ENCODE results near the gene CEBPZOS.
"Not testable (repeated sequence)": the region's sequence is repeated elsewhere in the genome, so short reads cannot be mapped to it uniquely, and the experiment has no call there.

The CEBPZOS gene

DNA sequence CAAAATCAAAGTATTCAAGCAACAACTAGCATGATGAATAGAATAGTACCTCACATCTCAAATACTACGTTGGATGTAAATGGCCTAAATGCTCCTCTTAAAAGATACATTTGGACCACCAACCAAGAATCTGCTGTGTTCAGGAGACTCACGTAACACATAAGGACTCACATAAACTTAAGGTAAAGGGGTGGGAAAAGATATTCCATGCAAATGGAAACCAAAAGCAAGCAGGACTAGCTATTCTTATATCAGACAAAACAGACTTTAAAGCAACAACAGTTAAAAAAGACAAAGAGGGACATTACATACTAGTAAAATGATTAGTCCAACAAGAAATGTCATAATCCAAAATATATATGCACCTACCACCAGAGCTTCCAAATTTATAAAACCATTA lies 10.5 kb downstream of the CEBPZOS start:
- H3K27me3 ChIP-seq (ENCODE audit: insufficient read depth, low read length); H3K14ac ChIP-seq (ENCODE audit: low read length); H2BK12ac ChIP-seq (ENCODE audit: low read length); DNase-seq; H4K91ac ChIP-seq (ENCODE audit: low read depth, low read length); H3K9me3 ChIP-seq (ENCODE audit: insufficient read depth, low read depth, low read length); H3K4me3 ChIP-seq (ENCODE audit: low read depth, low read length); H3K27ac ChIP-seq (ENCODE audit: low read depth, low read length); H3K23ac ChIP-seq (ENCODE audit: low read length); H4K12ac ChIP-seq (ENCODE audit: low read depth, low read length); H2BK120ac ChIP-seq (ENCODE audit: insufficient read depth, low read length, poor library complexity); H3K18ac ChIP-seq (ENCODE audit: low read length); H3K79me1 ChIP-seq (ENCODE audit: low read length); H3K4ac ChIP-seq (ENCODE audit: low read depth, low read length); H2BK5ac ChIP-seq (ENCODE audit: low read depth, low read length, poor library complexity); H3K79me2 ChIP-seq (ENCODE audit: control insufficient read depth, insufficient read depth, low read length, poor library complexity); H3K4me2 ChIP-seq (ENCODE audit: low read length); H3K4me1 ChIP-seq (ENCODE audit: control insufficient read depth in 1 of 2, insufficient read depth in 2 of 2, low read length in 2 of 2); H4K8ac ChIP-seq (ENCODE audit: low read depth, low read length); H2AFZ ChIP-seq (ENCODE audit: insufficient read depth, low read length, poor library complexity); H3K9ac ChIP-seq (ENCODE audit: low read length); H2AK5ac ChIP-seq (ENCODE audit: low read length): not testable (repeated sequence)
- peaks cover 10 to 14% of the 10 kb centered on the region in 2 experiments for H3K36me3 ChIP-seq (ENCODE audit: control insufficient read depth in 1 of 2, insufficient read depth in 2 of 2, low read length in 2 of 2)
- WGBS (ENCODE audit: extremely low coverage, insufficient coverage, insufficient read length): no CpG with 5 or more reads among the region's 2 CpGs

DNA sequence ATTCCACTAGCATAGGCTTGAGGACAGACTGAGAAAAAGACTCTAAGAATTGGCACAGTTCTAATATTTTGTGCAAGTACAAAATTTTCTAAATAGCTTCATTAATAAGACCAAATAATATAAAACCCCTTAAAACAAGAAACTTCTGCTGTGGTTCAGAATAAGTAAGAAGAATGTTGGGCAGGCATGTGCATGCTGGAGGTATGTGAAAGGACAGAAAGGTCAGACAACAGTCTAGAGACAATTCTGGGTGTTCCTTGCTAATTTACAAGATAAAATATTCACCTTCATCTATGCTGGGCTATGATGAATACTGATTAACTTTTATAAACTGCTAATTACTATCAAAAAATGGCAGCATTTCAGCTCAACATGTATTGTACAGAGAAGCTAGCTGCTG lies 14.9 kb downstream of the CEBPZOS start:
- Histone ChIP-seq H3K23ac (ENCODE audit: low read length) (no peak overlapping the region), H3K27me3 (ENCODE audit: insufficient read depth, low read length) (no peaks in the 10 kb centered on the region), H2BK5ac (ENCODE audit: low read depth, low read length, poor library complexity) (no peak overlapping the region), H3K36me3 (ENCODE audit: control insufficient read depth in 1 of 2, insufficient read depth in 2 of 2, low read length in 2 of 2) (peaks cover 11% of the 10 kb centered on the region in 2 experiments), H3K18ac (ENCODE audit: low read length) (no peak overlapping the region), H4K91ac (ENCODE audit: low read depth, low read length) (no peak overlapping the region), H4K8ac (ENCODE audit: low read depth, low read length) (no peak overlapping the region), H3K4me3 (ENCODE audit: low read depth, low read length) (no peak overlapping the region), H2BK12ac (ENCODE audit: low read length) (no peak overlapping the region), H3K4me2 (ENCODE audit: low read length) (no peak overlapping the region), H2AFZ (ENCODE audit: insufficient read depth, low read length, poor library complexity) (no peak overlapping the region), H3K9me3 (ENCODE audit: insufficient read depth, low read depth, low read length) (no peaks in the 10 kb centered on the region), H3K4ac (ENCODE audit: low read depth, low read length) (no peak overlapping the region), H3K9ac (ENCODE audit: low read length) (no peak overlapping the region), H3K4me1 (ENCODE audit: control insufficient read depth in 1 of 2, insufficient read depth in 2 of 2, low read length in 2 of 2) (no peaks in the 10 kb centered on the region), H2AK5ac (ENCODE audit: low read length) (no peak overlapping the region), H3K79me1 (ENCODE audit: low read length) (no peaks in the 10 kb centered on the region), H2BK120ac (ENCODE audit: insufficient read depth, low read length, poor library complexity) (no peak overlapping the region), H3K27ac (ENCODE audit: low read depth, low read length) (no peak overlapping the region), H3K14ac (ENCODE audit: low read length) (no peak overlapping the region), H3K79me2 (ENCODE audit: control insufficient read depth, insufficient read depth, low read length, poor library complexity) (no peaks in the 10 kb centered on the region), H4K12ac (ENCODE audit: low read depth, low read length) (no peak overlapping the region)
- no peak for DNase-seq

DNA sequence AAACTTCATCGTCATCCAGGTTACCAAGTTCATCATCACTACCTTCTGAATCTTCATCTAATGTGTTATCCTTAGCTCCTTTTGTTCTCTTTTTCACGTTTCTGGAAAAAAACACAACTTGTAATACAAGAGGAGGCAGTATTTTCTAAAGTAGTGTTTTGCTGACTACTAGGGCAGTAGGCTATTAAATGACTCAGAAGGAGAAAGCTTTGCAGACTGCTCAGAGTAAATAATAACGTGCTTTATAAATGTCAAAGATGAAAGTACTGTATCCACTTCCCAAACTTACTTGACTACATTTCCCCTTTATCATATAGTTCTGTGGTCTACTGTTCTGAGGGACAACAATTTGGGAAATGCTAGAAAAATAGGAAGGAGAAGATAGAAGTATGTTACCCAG lies 15.6 kb downstream of the CEBPZOS start:
- H3K4me1 ChIP-seq (ENCODE audit: control insufficient read depth in 1 of 2, insufficient read depth in 2 of 2, low read length in 2 of 2): no peaks in the 10 kb centered on the region
- no peaks in the 10 kb centered on the region for H3K27me3 ChIP-seq (ENCODE audit: insufficient read depth, low read length)
- H2AFZ ChIP-seq (ENCODE audit: insufficient read depth, low read length, poor library complexity): no peak overlapping the region
- H3K36me3 ChIP-seq (ENCODE audit: control insufficient read depth in 1 of 2, insufficient read depth in 2 of 2, low read length in 2 of 2): peaks cover 8 to 9% of the 10 kb centered on the region in 2 experiments
- H3K9me3 ChIP-seq (ENCODE audit: insufficient read depth, low read depth, low read length): no peaks in the 10 kb centered on the region
- no peak overlapping the region for H3K14ac ChIP-seq (ENCODE audit: low read length)
- no peak overlapping the region for H2BK12ac ChIP-seq (ENCODE audit: low read length)
- H3K79me1 ChIP-seq (ENCODE audit: low read length): no peaks in the 10 kb centered on the region
- no peak overlapping the region for H2AK5ac ChIP-seq (ENCODE audit: low read length)
- WGBS (ENCODE audit: extremely low coverage, insufficient coverage, insufficient read length): no CpG with 5 or more reads among the region's 3 CpGs
- no peak overlapping the region for H4K91ac ChIP-seq (ENCODE audit: low read depth, low read length)
- H2BK5ac ChIP-seq (ENCODE audit: low read depth, low read length, poor library complexity): no peak overlapping the region
- no peaks in the 10 kb centered on the region for H3K79me2 ChIP-seq (ENCODE audit: control insufficient read depth, insufficient read depth, low read length, poor library complexity)
- H3K4me2 ChIP-seq (ENCODE audit: low read length): no peak overlapping the region
- H3K18ac ChIP-seq (ENCODE audit: low read length): no peak overlapping the region
- H2BK120ac ChIP-seq (ENCODE audit: insufficient read depth, low read length, poor library complexity): no peak overlapping the region
- H3K4me3 ChIP-seq (ENCODE audit: low read depth, low read length): no peak overlapping the region
- H3K9ac ChIP-seq (ENCODE audit: low read length): no peak overlapping the region
- no peak overlapping the region for H4K12ac ChIP-seq (ENCODE audit: low read depth, low read length)
- no peak overlapping the region for H4K8ac ChIP-seq (ENCODE audit: low read depth, low read length)
- H3K23ac ChIP-seq (ENCODE audit: low read length): no peak overlapping the region
- H3K4ac ChIP-seq (ENCODE audit: low read depth, low read length): no peak overlapping the region
- no peak for DNase-seq
- H3K27ac ChIP-seq (ENCODE audit: low read depth, low read length): no peak overlapping the region

DNA sequence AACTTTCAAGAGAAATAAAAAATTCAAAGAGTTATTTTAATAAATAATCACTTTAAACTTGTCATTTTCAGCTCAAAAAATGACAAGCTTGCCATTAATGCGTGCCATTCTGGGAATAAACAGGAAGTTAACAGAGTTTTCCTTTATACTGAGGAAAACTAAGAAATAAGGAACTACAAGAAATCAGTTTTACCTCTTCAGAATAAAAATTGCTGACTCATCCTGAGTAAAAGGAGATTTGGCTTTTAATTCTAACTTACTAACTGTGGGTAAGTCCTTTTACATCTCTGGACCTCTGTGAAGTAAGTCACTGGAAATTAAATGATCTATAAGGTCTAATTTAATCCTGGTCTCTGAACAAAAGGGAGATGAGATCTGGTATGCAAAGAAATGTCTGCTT lies 19.0 kb downstream of the CEBPZOS start:
- H3K4me3 ChIP-seq (ENCODE audit: low read depth, low read length): no peak overlapping the region
- DNase-seq: no peak
- H2BK12ac ChIP-seq (ENCODE audit: low read length): no peak overlapping the region
- H3K79me1 ChIP-seq (ENCODE audit: low read length): no peaks in the 10 kb centered on the region
- no peaks in the 10 kb centered on the region for H3K79me2 ChIP-seq (ENCODE audit: control insufficient read depth, insufficient read depth, low read length, poor library complexity)
- no peak overlapping the region for H3K9ac ChIP-seq (ENCODE audit: low read length)
- H4K8ac ChIP-seq (ENCODE audit: low read depth, low read length): no peak overlapping the region
- no peaks in the 10 kb centered on the region for H3K27me3 ChIP-seq (ENCODE audit: insufficient read depth, low read length)
- H2BK5ac ChIP-seq (ENCODE audit: low read depth, low read length, poor library complexity): no peak overlapping the region
- H3K9me3 ChIP-seq (ENCODE audit: insufficient read depth, low read depth, low read length): no peaks in the 10 kb centered on the region
- H2BK120ac ChIP-seq (ENCODE audit: insufficient read depth, low read length, poor library complexity): no peak overlapping the region
- H3K36me3 ChIP-seq (ENCODE audit: control insufficient read depth in 1 of 2, insufficient read depth in 2 of 2, low read length in 2 of 2): peaks cover 12% of the 10 kb centered on the region in 2 experiments
- H3K4me2 ChIP-seq (ENCODE audit: low read length): no peak overlapping the region
- no peak overlapping the region for H3K14ac ChIP-seq (ENCODE audit: low read length)
- no peak overlapping the region for H2AFZ ChIP-seq (ENCODE audit: insufficient read depth, low read length, poor library complexity)
- no peak overlapping the region for H2AK5ac ChIP-seq (ENCODE audit: low read length)
- no peak overlapping the region for H3K27ac ChIP-seq (ENCODE audit: low read depth, low read length)
- H4K91ac ChIP-seq (ENCODE audit: low read depth, low read length): no peak overlapping the region
- no peak overlapping the region for H4K12ac ChIP-seq (ENCODE audit: low read depth, low read length)
- WGBS (ENCODE audit: extremely low coverage, insufficient coverage, insufficient read length): no CpG with 5 or more reads among the region's 1 CpG
- no peak overlapping the region for H3K4ac ChIP-seq (ENCODE audit: low read depth, low read length)
- no peak overlapping the region for H3K18ac ChIP-seq (ENCODE audit: low read length)
- no peak overlapping the region for H3K23ac ChIP-seq (ENCODE audit: low read length)
- H3K4me1 ChIP-seq (ENCODE audit: control insufficient read depth in 1 of 2, insufficient read depth in 2 of 2, low read length in 2 of 2): no peaks in the 10 kb centered on the region

Measured in trophoblast cell (in vitro differentiated cells and primary cell).